Peyer's patch (tissue), 4 donors: ENCODE data around the gene KASH5.

ENCODE experiments used
- CTCF ChIP-seq, 6 experiments: fragments of 450-650 bp in 4 of 6; fragments of 200-600 bp in 2 of 6; sonication (generic) in 1 of 6; IDR thresholded peaks; one replicate each; pipeline ENCODE4 v1.5.1; 2017 to 2019; ENCODE audit warnings: antibody characterized with exemption in 6 of 6, mild to moderate bottlenecking in 3 of 6, moderate library complexity in 1 of 6
- POLR2A ChIP-seq, 2 donors: fragments of 450-650 bp; IDR thresholded peaks; one replicate each; pipeline ENCODE4 v1.5.1; 2017; ENCODE audit warnings: antibody characterized with exemption in 2 of 2, mild to moderate bottlenecking in 2 of 2, moderate library complexity in 2 of 2

DNA sequence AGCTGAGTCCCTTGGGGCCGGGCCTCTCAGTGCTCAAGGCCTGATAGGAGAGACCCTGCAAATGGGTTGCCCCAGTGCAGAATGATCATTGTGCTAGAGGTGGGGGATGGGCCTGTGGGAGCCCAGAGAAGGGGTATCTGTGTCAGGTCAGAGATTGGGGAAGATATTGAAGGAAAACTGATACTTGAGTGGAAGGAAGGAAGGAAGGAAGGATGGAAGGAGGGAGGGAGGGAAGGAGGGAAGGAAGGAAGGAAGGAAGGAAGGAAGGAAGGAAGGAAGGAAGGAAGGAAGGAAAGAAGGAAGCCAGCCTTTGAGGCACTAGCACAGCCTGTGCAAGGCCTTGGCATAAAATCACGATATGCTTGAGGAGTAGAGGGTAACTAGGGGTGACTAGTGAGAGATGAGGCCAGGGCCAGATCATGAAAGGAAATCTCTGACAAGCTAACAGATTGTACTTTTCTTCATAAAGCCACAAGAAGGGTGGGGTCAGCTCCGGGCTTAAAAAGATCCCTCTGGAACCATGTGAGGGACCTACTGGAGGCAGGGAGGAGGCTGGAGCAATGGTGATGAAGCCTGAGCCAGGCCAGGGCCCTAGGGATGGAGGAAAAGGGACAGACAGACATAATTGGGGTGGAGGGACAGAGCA lies 23.8 kb downstream of the KASH5 start:
- no peak for TF ChIP-seq CTCF (IDR thresholded peaks at IDR 0.05)
- TF ChIP-seq POLR2A (IDR thresholded peaks at IDR 0.05), result no peak
